Breast epithelium (tissue), 4 donors: ENCODE results near the gene DDOST. TPM values are rescaled to one million over a fixed set of nuclear protein-coding genes. Genes with fewer than 3 reads are reported as not detected.
"Not testable (repeated sequence)": the region's sequence is repeated elsewhere in the genome, so short reads cannot be mapped to it uniquely, and the experiment has no call there.

ENCODE experiments used
- DNase-seq, 2 donors: peaks; one replicate each; pipeline ENCODE4 v3.0.0-alpha.2; 2019; ENCODE audit warnings: low spot score in 2 of 2
- H3K27ac ChIP-seq, 2 donors: fragments of 200-600 bp; sonication (generic) in 1 of 2; one replicate each; pipeline ENCODE4 v1.5.1; 2016 to 2019; ENCODE audit warnings: mild to moderate bottlenecking in 1 of 2
- H3K27me3 ChIP-seq, 2 donors: fragments of 200-600 bp; sonication (generic) in 1 of 2; one replicate each; pipeline versions ENCODE4 v1.5.1 to v1.6.0; 2017 to 2019; ENCODE audit warnings: control low read depth in 1 of 2, mild to moderate bottlenecking in 1 of 2
- H3K36me3 ChIP-seq: fragments of 200-600 bp; one replicate; pipeline ENCODE4 v1.5.1; 2019
- H3K4me1 ChIP-seq, 2 donors: fragments of 200-600 bp; sonication (generic); one replicate each; pipeline ENCODE4 v1.5.1; 2016 to 2019; ENCODE audit warnings: control low read depth in 1 of 2
- H3K4me3 ChIP-seq, 3 donors: fragments of 200-600 bp; sonication (generic); 1 replicate in 2 of 3; 2 replicates in 1 of 3; pipeline ENCODE4 v1.5.1; 2016 to 2019; ENCODE audit warnings: mild to moderate bottlenecking in 3 of 3, moderate library complexity in 2 of 3
- H3K9me3 ChIP-seq, 2 donors: fragments of 200-600 bp; sonication (generic) in 1 of 2; one replicate each; pipeline ENCODE4 v1.5.1; 2016 to 2019; ENCODE audit warnings: control low read depth in 1 of 2
- CTCF ChIP-seq, 3 donors: fragments of 450-650 bp; IDR thresholded peaks; one replicate each; pipeline ENCODE4 v1.5.1; 2016 to 2017; ENCODE audit warnings: antibody characterized with exemption in 3 of 3, mild to moderate bottlenecking in 3 of 3, moderate library complexity in 3 of 3
- POLR2A ChIP-seq: fragments of 450-650 bp; IDR thresholded peaks from one replicate; pipeline ENCODE4 v1.6.1; 2016; ENCODE audit warnings: antibody characterized with exemption, mild to moderate bottlenecking, moderate library complexity
- POLR2AphosphoS5 ChIP-seq, 3 donors: sonication (generic); formaldehyde crosslinking; IDR thresholded peaks; one replicate each; pipeline ENCODE4 v1.6.1; 2017; ENCODE audit warnings: antibody characterized with exemption in 3 of 3
- intact Hi-C: fragments of 100-400 bp; cut with DNase I; formaldehyde crosslinking; loops from one replicate; pipeline ENCODE4 v1.15.1; 2023; ENCODE audit warnings: low total_unique reads
- total RNA-seq, 3 donors: library from RNA; depleted of rRNA; stranded (reverse); fragments of >200 nt; gene quantifications; one replicate each; pipeline ENCODE4 v1.1.0, GENCODE V29; 2016

DDOST gene
- total RNA-seq, 3 donors from 2014 or later, result 127 to 145 (median 138) TPM

- intact Hi-C loops, result no loop called here
- Histone ChIP-seq H3K4me3 (no peak overlapping the region), H3K36me3 (no peaks in the 10 kb centered on the region), H3K4me1 (no peaks in the 10 kb centered on the region), H3K27me3 (no peaks in the 10 kb centered on the region), H3K9me3 (no peaks in the 10 kb centered on the region), H3K27ac (no peak overlapping the region)
- DNase-seq, result no peak
- TF ChIP-seq POLR2A (no peak), CTCF (IDR thresholded peaks at IDR 0.05) (no peak), POLR2AphosphoS5 (IDR thresholded peaks at IDR 0.05) (no peak)
Observed at GRCh38 chr1:20678599-20678998, 17.4 kb upstream of the DDOST start.

GRCh38 chr1:20673626-20674025 is 12.5 kb upstream of the DDOST start:
- intact Hi-C loops, H3K36me3 ChIP-seq, H3K4me1 ChIP-seq: not testable (repeated sequence)

GRCh38 chr1:20672265-20672632 is 11.1 kb upstream of the DDOST start:
- no peaks in the 10 kb centered on the region for H3K9me3 ChIP-seq
- intact Hi-C loops, result no loop called here
- no peak overlapping the region for H3K27ac ChIP-seq
- no peaks in the 10 kb centered on the region for H3K36me3 ChIP-seq
- no peaks in the 10 kb centered on the region for H3K4me1 ChIP-seq
- TF ChIP-seq POLR2AphosphoS5 (IDR thresholded peaks at IDR 0.05), result no peak
- no peak for TF ChIP-seq CTCF (IDR thresholded peaks at IDR 0.05)
- no peak for TF ChIP-seq POLR2A
- peaks cover 0 to 4% of the 10 kb centered on the region in 2 donors for H3K27me3 ChIP-seq
- no peak for DNase-seq
- H3K4me3 ChIP-seq, result no peak overlapping the region

More at GRCh38 chr1:20673626-20674025, 12.5 kb upstream of the DDOST start:
- not testable (repeated sequence) for H3K4me3 ChIP-seq, H3K27me3 ChIP-seq, DNase-seq, H3K27ac ChIP-seq, H3K9me3 ChIP-seq

GRCh38 chr1:20670936-20671335 is 9.8 kb upstream of the DDOST start:
- Histone ChIP-seq H3K4me1 (no peaks in the 10 kb centered on the region), H3K27me3 (peaks cover 0 to 4% of the 10 kb centered on the region in 2 donors), H3K9me3 (no peaks in the 10 kb centered on the region), H3K36me3 (no peaks in the 10 kb centered on the region), H3K27ac (no peak overlapping the region), H3K4me3 (no peak overlapping the region)
- TF ChIP-seq CTCF (IDR thresholded peaks at IDR 0.05), result no peak
- TF ChIP-seq POLR2A, result no peak
- no peak for DNase-seq
- intact Hi-C loops, result no loop called here

GRCh38 chr1:20668581-20668980 is 7.4 kb upstream of the DDOST start:
- Histone ChIP-seq H3K27me3 (peaks cover 0 to 4% of the 10 kb centered on the region in 2 donors), H3K4me1 (no peaks in the 10 kb centered on the region), H3K9me3 (no peaks in the 10 kb centered on the region), H3K27ac (no peak overlapping the region), H3K4me3 (no peak overlapping the region), H3K36me3 (no peaks in the 10 kb centered on the region)
- intact Hi-C loops, result no loop called here
- no peak for DNase-seq
- TF ChIP-seq POLR2AphosphoS5 (IDR thresholded peaks at IDR 0.05) (no peak), CTCF (IDR thresholded peaks at IDR 0.05) (no peak), POLR2A (no peak)

GRCh38 chr1:20666804-20667203 is 5.6 kb upstream of the DDOST start:
- no peaks in the 10 kb centered on the region for H3K36me3 ChIP-seq
- peaks cover 0 to 2% of the 10 kb centered on the region in 2 donors for H3K27me3 ChIP-seq
- intact Hi-C loops, result no loop called here
- H3K4me1 ChIP-seq, result no peaks in the 10 kb centered on the region
- DNase-seq, result no peak
- H3K9me3 ChIP-seq, result no peaks in the 10 kb centered on the region
- H3K4me3 ChIP-seq, result no peak overlapping the region
- peak overlapping the region in 1 of 2 donors; percentile 48 for H3K27ac ChIP-seq
- no peak for TF ChIP-seq POLR2A
